OCI-LY7 (cell line): ENCODE results near the gene CD300LF. TPM values are rescaled to one million over a fixed set of nuclear protein-coding genes. Genes with fewer than 3 reads are reported as not detected.

ENCODE experiments used
- BruUV-seq: library from RNA; stranded (reverse); fragments of 400-500 nt; replicated peaks from 2 replicates; lab custom pipeline; 2021; lab: Mats Ljungman, UMichigan
- CTCF ChIA-PET: fragments of 300-600 bp; sonication (Branson Sonifier 250); formaldehyde crosslinking; loops from one replicate; lab custom pipeline; 2022; ENCODE audit warnings: antibody characterized with exemption; ENCODE audit not compliant: unreplicated experiment; lab: Charles Lee
- POLR2A ChIA-PET: fragments of 300-600 bp; sonication (Branson Sonifier 250); formaldehyde crosslinking; loops from one replicate; lab custom pipeline; 2022; ENCODE audit warnings: antibody characterized with exemption; lab: Charles Lee
- DNase-seq: peaks from one replicate; pipeline ENCODE4 v3.0.0-alpha.2; 2015; ENCODE audit warnings: low spot score
- H2AFZ ChIP-seq: fragments of 200-600 bp; sonication (generic), shearing (Covaris generic); 2 replicates; pipeline ENCODE4 v1.6.1; 2014; ENCODE audit warnings: mild to moderate bottlenecking, antibody characterized with exemption, low read length, moderate library complexity
- H3K27ac ChIP-seq: fragments of 200-600 bp; sonication (generic); 2 replicates; pipeline ENCODE4 v1.5.1; 2014; ENCODE audit warnings: mixed run types, low read depth, mild to moderate bottlenecking, moderate library complexity, low read length, inconsistent platforms; ENCODE audit not compliant: poor library complexity, severe bottlenecking
- H3K36me3 ChIP-seq: fragments of 200-600 bp; sonication (generic); 2 replicates; pipeline ENCODE4 v1.6.1; 2014; ENCODE audit warnings: mild to moderate bottlenecking, antibody characterized with exemption, low read length, moderate library complexity, mixed read lengths; ENCODE audit not compliant: insufficient read depth
- H3K4me1 ChIP-seq: fragments of 200-600 bp; sonication (generic); 2 replicates; pipeline ENCODE4 v1.5.1; 2014; ENCODE audit warnings: mild to moderate bottlenecking, low read length; ENCODE audit not compliant: insufficient read depth, poor library complexity, severe bottlenecking
- H3K4me2 ChIP-seq: fragments of 200-600 bp; sonication (generic); 2 replicates; pipeline ENCODE4 v1.6.1; 2014; ENCODE audit warnings: mild to moderate bottlenecking, low read length
- H3K4me3 ChIP-seq: fragments of 200-600 bp; sonication (generic); 2 replicates; pipeline ENCODE4 v1.5.1; 2014; ENCODE audit warnings: mild to moderate bottlenecking, low read depth, low read length; ENCODE audit not compliant: poor library complexity, severe bottlenecking
- H3K79me2 ChIP-seq: fragments of 200-600 bp; sonication (generic); 2 replicates; pipeline ENCODE4 v1.6.1; 2016; ENCODE audit warnings: low read depth, mild to moderate bottlenecking, low read length, moderate library complexity, mixed read lengths; ENCODE audit not compliant: insufficient read depth
- H3K9me2 ChIP-seq: fragments of 200-600 bp; sonication (generic); 2 replicates; pipeline ENCODE4 v1.6.1; 2016; ENCODE audit warnings: mild to moderate bottlenecking, low read length, mixed read lengths; ENCODE audit not compliant: insufficient read depth
- H3K9me3 ChIP-seq: fragments of 200-600 bp; sonication (generic); 2 replicates; pipeline ENCODE4 v1.6.1; 2014; ENCODE audit warnings: mild to moderate bottlenecking, mixed run types, low read length, mixed read lengths
- H4K20me1 ChIP-seq: fragments of 200-600 bp; sonication (generic); 2 replicates; pipeline ENCODE4 v1.6.1; 2014; ENCODE audit warnings: mild to moderate bottlenecking, antibody characterized with exemption, low read length, moderate library complexity, mixed read lengths; ENCODE audit not compliant: insufficient read depth
- CTCF ChIP-seq: fragments of 200-600 bp; sonication (generic); conservative IDR thresholded peaks from 2 replicates; pipeline ENCODE4 v1.5.1; 2014; ENCODE audit warnings: mild to moderate bottlenecking, antibody characterized with exemption, low read length, moderate library complexity, mixed read lengths
- EZH2phosphoT487 ChIP-seq: fragments of 200-600 bp; sonication (generic); IDR thresholded peaks from 2 replicates; pipeline ENCODE4 v1.6.1; 2018; ENCODE audit warnings: low read depth, borderline replicate concordance, mild to moderate bottlenecking, mixed run types, antibody characterized with exemption, low read length, moderate library complexity, mixed read lengths
- intact Hi-C: fragments of 100-400 bp; cut with micrococcal nuclease; formaldehyde crosslinking; loops from one replicate; pipeline ENCODE4 v1.10.0; 2022; ENCODE audit not compliant: unreplicated experiment
- total RNA-seq, 2 experiments: library from RNA; depleted of rRNA in 1 of 2; stranded (reverse); fragments of >200 nt in 1 of 2; shearing (Covaris generic) in 1 of 2; gene quantifications; 2 replicates each; pipeline ENCODE4 v1.2.3, GENCODE V29; 2014 to 2022

Gene CD300LF
- total RNA-seq, 2 experiments from 2014 or later, result not detected

- peaks cover 33% of the 10 kb centered on the region for H3K4me1 ChIP-seq
- no TSS peak for BruUV-seq
- DNase-seq, result peak; percentile 69
- H3K36me3 ChIP-seq, result peaks cover 25% of the 10 kb centered on the region
- H3K9me2 ChIP-seq, result no peaks in the 10 kb centered on the region
- peak overlapping the region; percentile 87 for H3K4me2 ChIP-seq
- H3K79me2 ChIP-seq, result peaks cover 26% of the 10 kb centered on the region; the same call in 1 of the 2 replicates
- H2AFZ ChIP-seq, result no peak overlapping the region
- H3K27ac ChIP-seq, result peak overlapping the region; percentile 69
- POLR2A ChIA-PET, result interaction anchor here (0.6 to 2.1 kb wide), 12 partner anchors 9 to 124 kb away, joined by 3 to 8 read pairs (median 4); partner anchors contain the start of genes FDXR and RAB37
- CTCF ChIA-PET, result interaction anchor here (0.5 to 1.6 kb wide), 6 partner anchors 10 to 775 kb away, joined by 3 to 6 read pairs (median 3); partner anchors contain the start of gene NAT9
- no peak for TF ChIP-seq EZH2phosphoT487
- TF ChIP-seq CTCF, result 0 out of 2 replicates have a peak, but pooled peaks have one; percentile 16
- intact Hi-C loops, result loop anchor here (1.0 kb wide), 2 partner anchors 21 to 32 kb away; no protein-coding TSS in a partner anchor
- peaks cover 11% of the 10 kb centered on the region; the same call in 1 of the 2 replicates for H4K20me1 ChIP-seq
- H3K9me3 ChIP-seq, result no peaks in the 10 kb centered on the region
- peak overlapping the region; percentile 86 for H3K4me3 ChIP-seq
Measured at GRCh38 chr17:74749279-74750038, 36.7 kb upstream of the CD300LF start.

GRCh38 chr17:74748529-74749278 is 36.0 kb upstream of the CD300LF start, which contains the start of gene NHERF1:
Gene NHERF1 (plus strand): TSS chr17:74748628. CDS start chr17:74748847, 219 bp downstream.
- Histone ChIP-seq H3K4me2 (peak within 1 kb of the TSS; percentile 87), H3K36me3 (peaks cover 23% of the 10 kb centered on the region), H3K9me2 (no peaks in the 10 kb centered on the region), H4K20me1 (peaks cover 11% of the 10 kb centered on the region; the same call in 1 of the 2 replicates), H3K9me3 (no peaks in the 10 kb centered on the region), H3K79me2 (peaks cover 26% of the 10 kb centered on the region; the same call in 1 of the 2 replicates), H2AFZ (peak within 1 kb of the TSS; percentile 40; the same call in 1 of the 2 replicates), H3K4me3 (peak within 1 kb of the TSS; percentile 86), H3K27ac (peak within 1 kb of the TSS; percentile 69), H3K4me1 (peaks cover 36% of the 10 kb centered on the region)
- POLR2A ChIA-PET, result interaction anchor here (0.6 to 2.1 kb wide), 11 partner anchors 10 to 124 kb away, joined by 3 to 8 read pairs (median 4); partner anchors contain the start of genes FDXR and RAB37
- CTCF ChIA-PET, result interaction anchor here (0.5 to 1.6 kb wide), 4 partner anchors 10 to 46 kb away, joined by 3 to 6 read pairs (median 3); partner anchors contain the start of gene NAT9
- intact Hi-C loops, result loop anchor here (1.0 kb wide), 3 partner anchors 22 to 33 kb away; partner anchors contain the start of gene NAT9
- peak; percentile 99 for DNase-seq
- TSS peak; percentile 86 for BruUV-seq
- TF ChIP-seq EZH2phosphoT487, result no peak
- peak; percentile 70 for TF ChIP-seq CTCF
